Measurements from ENCODE around the gene CDX2. TPM values are rescaled to one million over a fixed set of nuclear protein-coding genes. Genes with fewer than 3 reads are reported as not detected.

The CDX2 gene
- total and polyA plus RNA-seq, 8 donors, result 0.03 to 106 (median 1.3) TPM; not detected in 4

GRCh38 chr13:27928353-27928804, 40.7 kb downstream of the CDX2 start:
- no peak overlapping the region for H3K4me3 ChIP-seq
- DNase-seq, result no peak
- peaks cover 0 to 42% (median 23%) of the 10 kb centered on the region in 4 donors for H3K4me1 ChIP-seq
- intact Hi-C loops (cut with DNase I; ENCODE audit: low total_unique reads), result no loop called here
- WGBS, 5 donors, result 11 to 46% (median 16%) methylated on average over 10 to 26 of the region's 26 CpGs
- H3K9me3 ChIP-seq, result no peaks in the 10 kb centered on the region
- TF ChIP-seq CTCF (IDR thresholded peaks at IDR 0.05), result no peak
- no peak for TF ChIP-seq EP300 (IDR thresholded peaks at IDR 0.05)
- TF ChIP-seq POLR2A (IDR thresholded peaks at IDR 0.05), result no peak
- no peak for TF ChIP-seq POLR2AphosphoS5 (IDR thresholded peaks at IDR 0.05)
- H3K36me3 ChIP-seq, result no peaks in the 10 kb centered on the region
- H3K27me3 ChIP-seq, result peaks cover 23 to 100% (median 73%) of the 10 kb centered on the region in 3 donors
- no peak overlapping the region for H3K27ac ChIP-seq

- no peak overlapping the region for H3K4me3 ChIP-seq
- TF ChIP-seq POLR2A (IDR thresholded peaks at IDR 0.05), result no peak
- no peak for DNase-seq
- peaks cover 30 to 100% (median 80%) of the 10 kb centered on the region in 3 donors for H3K27me3 ChIP-seq
- H3K4me1 ChIP-seq, result peaks cover 0 to 46% (median 23%) of the 10 kb centered on the region in 4 donors
- H3K27ac ChIP-seq, result no peak overlapping the region
- H3K9me3 ChIP-seq, result no peaks in the 10 kb centered on the region
- 8 to 35% (median 14%) methylated on average over 52 to 53 of the region's 53 CpGs for WGBS, 5 donors
- no peaks in the 10 kb centered on the region for H3K36me3 ChIP-seq
- intact Hi-C loops (cut with DNase I; ENCODE audit: low total_unique reads), result no loop called here
These were observed 41.4 kb downstream of the CDX2 start for GRCh38 chr13:27927444-27928352.

GRCh38 chr13:27926644-27927434, 42.3 kb downstream of the CDX2 start:
- H3K4me3 ChIP-seq, result no peak overlapping the region
- no peaks in the 10 kb centered on the region for H3K9me3 ChIP-seq
- 13 to 41% (median 14%) methylated on average over 32 to 35 of the region's 35 CpGs for WGBS, 5 donors
- TF ChIP-seq POLR2AphosphoS5 (IDR thresholded peaks at IDR 0.05) (no peak), CTCF (IDR thresholded peaks at IDR 0.05) (no peak), POLR2A (IDR thresholded peaks at IDR 0.05) (no peak), EP300 (IDR thresholded peaks at IDR 0.05) (no peak)
- H3K27ac ChIP-seq, result no peak overlapping the region
- intact Hi-C loops (cut with DNase I; ENCODE audit: low total_unique reads), result no loop called here
- H3K4me1 ChIP-seq, result peaks cover 0 to 55% (median 27%) of the 10 kb centered on the region in 4 donors
- peak in 1 of 2 donors; percentile 47 for DNase-seq
- peaks cover 37 to 100% (median 88%) of the 10 kb centered on the region in 3 donors for H3K27me3 ChIP-seq
- H3K36me3 ChIP-seq, result no peaks in the 10 kb centered on the region

- Histone ChIP-seq H3K27me3 (peaks cover 40 to 100% (median 97%) of the 10 kb centered on the region in 3 donors), H3K27ac (no peak overlapping the region)
- DNase-seq, result no peak
These were observed 43.7 kb downstream of the CDX2 start for GRCh38 chr13:27925220-27925991.

More at GRCh38 chr13:27925220-27925991, 43.7 kb downstream of the CDX2 start:
- TF ChIP-seq POLR2AphosphoS5 (IDR thresholded peaks at IDR 0.05) (no peak), POLR2A (IDR thresholded peaks at IDR 0.05) (no peak), EP300 (IDR thresholded peaks at IDR 0.05) (no peak), CTCF (IDR thresholded peaks at IDR 0.05) (no peak)
- Histone ChIP-seq H3K9me3 (no peaks in the 10 kb centered on the region), H3K36me3 (no peaks in the 10 kb centered on the region), H3K4me3 (no peak overlapping the region), H3K4me1 (peaks cover 13 to 69% (median 41%) of the 10 kb centered on the region in 4 donors)
- intact Hi-C loops (cut with DNase I; ENCODE audit: low total_unique reads), result no loop called here
- WGBS, 5 donors, result 23 to 53% (median 33%) methylated on average over 9 of the region's 9 CpGs
